H54 (cell line): ENCODE results near the gene GADD45B.
"Not testable (repeated sequence)": the region's sequence is repeated elsewhere in the genome, so short reads cannot be mapped to it uniquely, and the experiment has no call there.

Experiments used
- DNase-seq: peaks from one replicate; pipeline ENCODE4 v3.0.0; 2011; ENCODE audit warnings: low spot score, mixed read lengths; ENCODE audit not compliant: insufficient read length
- FAIRE-seq: peaks from 3 replicates; lab custom pipeline; 2011; peaks lifted over from hg19 to GRCh38; lab: Jason Lieb, UNC
- POLR2A ChIP-seq: IDR thresholded peaks from 2 replicates; pipeline ENCODE4 v1.6.1; 2011; ENCODE audit warnings: low read depth, mild to moderate bottlenecking, low read length

The GADD45B gene

GRCh38 chr19:2469102-2469914 is 6.6 kb upstream of the GADD45B start:
- DNase-seq (peak; percentile 86), FAIRE-seq (no peak)
- TF ChIP-seq POLR2A, result no peak

GRCh38 chr19:2469915-2470200 is 6.1 kb upstream of the GADD45B start:
- FAIRE-seq, DNase-seq: not testable (repeated sequence)

GRCh38 chr19:2474232-2475017 is 1.5 kb upstream of the GADD45B start:
- peak; percentile 96 for DNase-seq
- TF ChIP-seq POLR2A, result 0 out of 2 replicates have a peak, but pooled peaks have one; percentile 17
- FAIRE-seq, result no peak

- peak; percentile 27 for TF ChIP-seq POLR2A
- DNase-seq (no peak), FAIRE-seq (no peak)
Measured at GRCh38 chr19:2475018-2475701, 767 bp upstream of the GADD45B start.

- TF ChIP-seq POLR2A, result no peak
- FAIRE-seq (no peak), DNase-seq (no peak)
Measured at GRCh38 chr19:2476451-2477140, 669 bp downstream of the GADD45B start.

GRCh38 chr19:2477141-2477710 is 1.3 kb downstream of the GADD45B start:
- TF ChIP-seq POLR2A, result no peak; the same call in 1 of the 2 replicates
- no peak for DNase-seq
- FAIRE-seq, result no peak

- peak; percentile 52; the same call in 1 of the 2 replicates for TF ChIP-seq POLR2A
- DNase-seq (no peak), FAIRE-seq (no peak)
Measured at GRCh38 chr19:2477732-2478191, 1.8 kb downstream of the GADD45B start.

GRCh38 chr19:2478278-2478755 is 2.4 kb downstream of the GADD45B start:
- DNase-seq (no peak), FAIRE-seq (no peak)
- no peak for TF ChIP-seq POLR2A

GRCh38 chr19:2478756-2479555 is 3.0 kb downstream of the GADD45B start:
- peak; percentile 74 for DNase-seq
- no peak for FAIRE-seq
- TF ChIP-seq POLR2A, result peak; percentile 56; the same call in 1 of the 2 replicates

- TF ChIP-seq POLR2A, result no peak
- FAIRE-seq, result no peak
Measured at GRCh38 chr19:2479556-2480194, 3.7 kb downstream of the GADD45B start.

GRCh38 chr19:2481466-2481865 is 5.5 kb downstream of the GADD45B start:
- no peak for TF ChIP-seq POLR2A
- DNase-seq (no peak), FAIRE-seq (no peak)

More at GRCh38 chr19:2479556-2480194, 3.7 kb downstream of the GADD45B start:
- DNase-seq, result no peak
